ENCODE measurements around the gene CENPT. TPM values are rescaled to one million over a fixed set of nuclear protein-coding genes. Genes with fewer than 3 reads are reported as not detected.

The CENPT gene
- total and polyA plus RNA-seq, 2 of the 13 experiments (the other 11 are each of a cell fraction or from before 2014, with no cell fraction given) = 40.9 to 43.3 TPM

DNA sequence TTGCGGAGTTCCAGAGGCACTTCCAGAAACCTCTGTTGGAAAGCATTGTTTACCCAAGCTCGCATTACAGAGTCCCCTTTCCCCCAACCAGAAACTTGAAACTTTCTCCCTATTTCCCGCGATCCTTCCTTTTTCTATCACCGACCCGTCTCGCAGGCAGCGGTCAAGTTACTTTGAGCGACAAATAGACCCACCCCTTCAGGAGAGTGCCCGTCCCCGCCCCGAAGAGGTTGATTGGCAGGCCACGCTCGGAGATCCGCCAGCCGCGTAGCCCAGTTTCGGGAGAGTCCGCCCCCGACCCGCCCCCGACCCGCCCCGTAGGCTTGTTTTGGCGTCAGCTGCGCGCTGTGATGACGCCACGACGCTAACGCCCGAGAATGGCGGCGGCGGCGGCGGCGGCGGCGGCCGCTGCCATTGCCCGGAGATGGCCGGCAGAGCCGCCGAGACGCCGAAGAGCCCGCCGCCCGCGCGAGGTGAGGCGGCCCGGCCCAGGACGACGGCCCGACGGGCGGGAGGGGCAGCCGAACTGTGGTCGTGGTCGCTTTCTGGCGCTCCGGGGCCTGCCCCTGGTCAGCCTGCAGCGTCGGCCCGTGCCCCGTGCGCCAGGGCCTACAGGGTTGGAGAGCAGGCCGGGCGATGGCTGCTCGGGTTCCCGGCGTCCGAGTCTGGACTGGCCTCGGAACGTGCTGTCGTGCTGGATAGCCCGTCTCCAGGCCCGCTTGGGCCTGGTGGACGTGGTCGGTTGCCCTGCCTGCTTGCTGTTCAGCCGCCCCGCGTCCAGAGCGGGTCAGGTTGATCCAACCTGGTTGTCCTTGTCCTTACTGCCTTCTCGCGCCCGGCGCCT is 45.6 kb upstream of the CENPT start, which contains the start of gene PSKH1 (continued):
- TF ChIP-seq, protein P1, sequence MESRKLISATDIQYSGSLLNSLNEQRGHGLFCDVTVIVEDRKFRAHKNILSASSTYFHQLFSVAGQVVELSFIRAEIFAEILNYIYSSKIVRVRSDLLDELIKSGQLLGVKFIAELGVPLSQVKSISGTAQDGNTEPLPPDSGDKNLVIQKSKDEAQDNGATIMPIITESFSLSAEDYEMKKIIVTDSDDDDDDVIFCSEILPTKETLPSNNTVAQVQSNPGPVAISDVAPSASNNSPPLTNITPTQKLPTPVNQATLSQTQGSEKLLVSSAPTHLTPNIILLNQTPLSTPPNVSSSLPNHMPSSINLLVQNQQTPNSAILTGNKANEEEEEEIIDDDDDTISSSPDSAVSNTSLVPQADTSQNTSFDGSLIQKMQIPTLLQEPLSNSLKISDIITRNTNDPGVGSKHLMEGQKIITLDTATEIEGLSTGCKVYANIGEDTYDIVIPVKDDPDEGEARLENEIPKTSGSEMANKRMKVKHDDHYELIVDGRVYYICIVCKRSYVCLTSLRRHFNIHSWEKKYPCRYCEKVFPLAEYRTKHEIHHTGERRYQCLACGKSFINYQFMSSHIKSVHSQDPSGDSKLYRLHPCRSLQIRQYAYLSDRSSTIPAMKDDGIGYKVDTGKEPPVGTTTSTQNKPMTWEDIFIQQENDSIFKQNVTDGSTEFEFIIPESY (CRISPR knock-in tag; IDR thresholded peaks at IDR 0.05) = no peak
- TF ChIP-seq, protein P2, sequence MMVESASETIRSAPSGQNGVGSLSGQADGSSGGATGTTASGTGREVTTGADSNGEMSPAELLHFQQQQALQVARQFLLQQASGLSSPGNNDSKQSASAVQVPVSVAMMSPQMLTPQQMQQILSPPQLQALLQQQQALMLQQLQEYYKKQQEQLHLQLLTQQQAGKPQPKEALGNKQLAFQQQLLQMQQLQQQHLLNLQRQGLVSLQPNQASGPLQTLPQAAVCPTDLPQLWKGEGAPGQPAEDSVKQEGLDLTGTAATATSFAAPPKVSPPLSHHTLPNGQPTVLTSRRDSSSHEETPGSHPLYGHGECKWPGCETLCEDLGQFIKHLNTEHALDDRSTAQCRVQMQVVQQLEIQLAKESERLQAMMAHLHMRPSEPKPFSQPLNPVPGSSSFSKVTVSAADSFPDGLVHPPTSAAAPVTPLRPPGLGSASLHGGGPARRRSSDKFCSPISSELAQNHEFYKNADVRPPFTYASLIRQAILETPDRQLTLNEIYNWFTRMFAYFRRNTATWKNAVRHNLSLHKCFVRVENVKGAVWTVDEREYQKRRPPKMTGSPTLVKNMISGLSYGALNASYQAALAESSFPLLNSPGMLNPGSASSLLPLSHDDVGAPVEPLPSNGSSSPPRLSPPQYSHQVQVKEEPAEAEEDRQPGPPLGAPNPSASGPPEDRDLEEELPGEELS (CRISPR knock-in tag; IDR thresholded peaks at IDR 0.05) = no peak
- TF ChIP-seq ZNF343 (CRISPR knock-in tag; IDR thresholded peaks at IDR 0.05) (no peak), ZNF484 (CRISPR knock-in tag; IDR thresholded peaks at IDR 0.05; ENCODE audit: borderline replicate concordance, low read depth) (no peak), ZMAT3 (CRISPR knock-in tag; conservative IDR thresholded peaks at IDR 0.05) (no peak), HNRNPH1 (optimal IDR thresholded peaks at IDR 0.05; ENCODE audit: low read depth, low read length) (no peak), ZNF878 (CRISPR knock-in tag; IDR thresholded peaks at IDR 0.05) (no peak), GATAD1 (CRISPR knock-in tag; IDR thresholded peaks at IDR 0.05) (peak; percentile 88), ZNF234 (CRISPR knock-in tag; conservative IDR thresholded peaks at IDR 0.05) (no peak), EEA1 (CRISPR knock-in tag; IDR thresholded peaks at IDR 0.05; ENCODE audit: borderline replicate concordance) (peak; percentile 84; the same call in 1 of the 2 replicates), SIN3B (IDR thresholded peaks at IDR 0.05; ENCODE audit: low read length) (0 out of 2 replicates have a peak, but pooled peaks have one; percentile 13), SRSF4 (IDR thresholded peaks at IDR 0.05; ENCODE audit: low read depth, low read length, poor library complexity, severe bottlenecking) (no peak), EP300 (IDR thresholded peaks at IDR 0.05; ENCODE audit: low read depth in 2 of 2, low read length in 2 of 2) (no peak), EP300 (CRISPR knock-in tag; IDR thresholded peaks at IDR 0.05; ENCODE audit: borderline replicate concordance) (no peak), MAF1 (CRISPR knock-in tag; IDR thresholded peaks at IDR 0.05; ENCODE audit: borderline replicate concordance) (peak; percentile 23), ZFP36L1 (CRISPR knock-in tag; IDR thresholded peaks at IDR 0.05) (no peak)
- TF ChIP-seq, protein P3, sequence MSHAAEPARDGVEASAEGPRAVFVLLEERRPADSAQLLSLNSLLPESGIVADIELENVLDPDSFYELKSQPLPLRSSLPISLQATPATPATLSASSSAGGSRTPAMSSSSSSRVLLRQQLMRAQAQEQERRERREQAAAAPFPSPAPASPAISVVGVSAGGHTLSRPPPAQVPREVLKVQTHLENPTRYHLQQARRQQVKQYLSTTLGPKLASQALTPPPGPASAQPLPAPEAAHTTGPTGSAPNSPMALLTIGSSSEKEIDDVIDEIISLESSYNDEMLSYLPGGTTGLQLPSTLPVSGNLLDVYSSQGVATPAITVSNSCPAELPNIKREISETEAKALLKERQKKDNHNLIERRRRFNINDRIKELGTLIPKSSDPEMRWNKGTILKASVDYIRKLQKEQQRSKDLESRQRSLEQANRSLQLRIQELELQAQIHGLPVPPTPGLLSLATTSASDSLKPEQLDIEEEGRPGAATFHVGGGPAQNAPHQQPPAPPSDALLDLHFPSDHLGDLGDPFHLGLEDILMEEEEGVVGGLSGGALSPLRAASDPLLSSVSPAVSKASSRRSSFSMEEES (CRISPR knock-in tag; IDR thresholded peaks at IDR 0.05) = no peak; the same call in 1 of the 2 replicates
- TF ChIP-seq, protein P4, sequence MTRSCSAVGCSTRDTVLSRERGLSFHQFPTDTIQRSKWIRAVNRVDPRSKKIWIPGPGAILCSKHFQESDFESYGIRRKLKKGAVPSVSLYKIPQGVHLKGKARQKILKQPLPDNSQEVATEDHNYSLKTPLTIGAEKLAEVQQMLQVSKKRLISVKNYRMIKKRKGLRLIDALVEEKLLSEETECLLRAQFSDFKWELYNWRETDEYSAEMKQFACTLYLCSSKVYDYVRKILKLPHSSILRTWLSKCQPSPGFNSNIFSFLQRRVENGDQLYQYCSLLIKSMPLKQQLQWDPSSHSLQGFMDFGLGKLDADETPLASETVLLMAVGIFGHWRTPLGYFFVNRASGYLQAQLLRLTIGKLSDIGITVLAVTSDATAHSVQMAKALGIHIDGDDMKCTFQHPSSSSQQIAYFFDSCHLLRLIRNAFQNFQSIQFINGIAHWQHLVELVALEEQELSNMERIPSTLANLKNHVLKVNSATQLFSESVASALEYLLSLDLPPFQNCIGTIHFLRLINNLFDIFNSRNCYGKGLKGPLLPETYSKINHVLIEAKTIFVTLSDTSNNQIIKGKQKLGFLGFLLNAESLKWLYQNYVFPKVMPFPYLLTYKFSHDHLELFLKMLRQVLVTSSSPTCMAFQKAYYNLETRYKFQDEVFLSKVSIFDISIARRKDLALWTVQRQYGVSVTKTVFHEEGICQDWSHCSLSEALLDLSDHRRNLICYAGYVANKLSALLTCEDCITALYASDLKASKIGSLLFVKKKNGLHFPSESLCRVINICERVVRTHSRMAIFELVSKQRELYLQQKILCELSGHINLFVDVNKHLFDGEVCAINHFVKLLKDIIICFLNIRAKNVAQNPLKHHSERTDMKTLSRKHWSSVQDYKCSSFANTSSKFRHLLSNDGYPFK (CRISPR knock-in tag; IDR thresholded peaks at IDR 0.05; ENCODE audit: borderline replicate concordance) = no peak
- TF ChIP-seq, protein P5, sequence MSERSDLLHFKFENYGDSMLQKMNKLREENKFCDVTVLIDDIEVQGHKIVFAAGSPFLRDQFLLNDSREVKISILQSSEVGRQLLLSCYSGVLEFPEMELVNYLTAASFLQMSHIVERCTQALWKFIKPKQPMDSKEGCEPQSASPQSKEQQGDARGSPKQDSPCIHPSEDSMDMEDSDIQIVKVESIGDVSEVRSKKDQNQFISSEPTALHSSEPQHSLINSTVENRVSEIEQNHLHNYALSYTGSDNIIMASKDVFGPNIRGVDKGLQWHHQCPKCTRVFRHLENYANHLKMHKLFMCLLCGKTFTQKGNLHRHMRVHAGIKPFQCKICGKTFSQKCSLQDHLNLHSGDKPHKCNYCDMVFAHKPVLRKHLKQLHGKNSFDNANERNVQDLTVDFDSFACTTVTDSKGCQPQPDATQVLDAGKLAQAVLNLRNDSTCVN (CRISPR knock-in tag; IDR thresholded peaks at IDR 0.05; ENCODE audit: borderline replicate concordance) = no peak
